Heart left ventricle (tissue), 16 donors: ENCODE data around the gene C1QTNF1. TPM values are rescaled to one million over a fixed set of nuclear protein-coding genes. Genes with fewer than 3 reads are reported as not detected.

ENCODE experiments used
- ATAC-seq, 4 donors: fragments of 200-7000 bp; cut with Tn5 transposase; one replicate each; pipeline ENCODE4 v1.9.1; 2020 to 2022; ENCODE audit warnings: moderate library complexity in 4 of 4, mild to moderate bottlenecking in 3 of 4, moderate number of reproducible peaks in 1 of 4
- DNase-seq, 5 donors: peaks; one replicate each; pipeline ENCODE4 v3.0.0-alpha.2; 2020
- H3K27ac ChIP-seq, 12 donors: fragments of 200-600 bp; sonication (generic) in 4 of 12; one replicate each; pipeline versions ENCODE4 v1.5.0 to v1.8.0; 2016 to 2022; ENCODE audit warnings: mild to moderate bottlenecking in 2 of 12
- H3K27me3 ChIP-seq, 9 donors: fragments of 200-600 bp; sonication (generic) in 2 of 9; one replicate each; pipeline versions ENCODE4 v1.5.1 to v1.8.0; 2016 to 2022; ENCODE audit warnings: mild to moderate bottlenecking in 3 of 9
- H3K36me3 ChIP-seq, 9 donors: fragments of 200-600 bp; sonication (generic) in 2 of 9; one replicate each; pipeline versions ENCODE4 v1.5.0 to v1.8.0; 2018 to 2022; ENCODE audit warnings: mild to moderate bottlenecking in 2 of 9
- H3K4me1 ChIP-seq, 12 donors: fragments of 200-600 bp; sonication (generic) in 4 of 12; one replicate each; pipeline versions ENCODE4 v1.5.0 to v1.8.0; 2016 to 2022; ENCODE audit warnings: mild to moderate bottlenecking in 3 of 12
- H3K4me3 ChIP-seq, 12 donors: fragments of 200-600 bp; sonication (generic) in 4 of 12; one replicate each; pipeline versions ENCODE4 v1.5.0 to v1.8.0; 2017 to 2022; ENCODE audit warnings: mild to moderate bottlenecking in 9 of 12, moderate library complexity in 4 of 12
- H3K9me3 ChIP-seq, 12 donors: fragments of 200-600 bp; sonication (generic) in 4 of 12; one replicate each; pipeline versions ENCODE4 v1.5.0 to v1.8.0; 2016 to 2022; ENCODE audit warnings: mild to moderate bottlenecking in 1 of 12
- CTCF ChIP-seq, 12 donors: fragments of 200-600 bp; sonication (generic) in 4 of 12; IDR thresholded peaks; one replicate each; pipeline versions ENCODE4 v1.5.0 to v1.8.0; 2018 to 2022; ENCODE audit warnings: antibody characterized with exemption in 12 of 12, mild to moderate bottlenecking in 5 of 12
- POLR2A ChIP-seq, 2 donors: fragments of 450-650 bp; IDR thresholded peaks; one replicate each; pipeline ENCODE4 v1.6.1; 2017; ENCODE audit warnings: antibody characterized with exemption in 2 of 2, mild to moderate bottlenecking in 2 of 2, moderate library complexity in 2 of 2
- WGBS, 4 donors: extraction: QIAGEN DNeasy Blood & Tissue Kit in 2 of 4; methylation state at CpG; one replicate each; pipeline versions ENCODE4 v1.1.5 to v1.1.7; 2013 to 2018; 5-methylcytosine and 5-hydroxymethylcytosine counted together
- intact Hi-C, 10 donors: fragments of 100-400 bp; cut with DNase I; formaldehyde crosslinking; loops; one replicate each; pipeline versions ENCODE4 v1.11.1 to v1.14.2; 2022
- polyA plus RNA-seq, 2 donors: library from polyadenylated mRNA; stranded (reverse); fragments of 200-250 nt; gene quantifications; one replicate each; pipeline ENCODE4 v1.2.3, GENCODE V29; 2013
- total RNA-seq, 9 donors: library from RNA; depleted of rRNA in 2 of 9; stranded (reverse); fragments of >200 nt in 2 of 9; fragmentation: NEBNext Ultra II Directional in 3 of 9; extraction: Animal tissue kit (Norgen Biotek cat#: 25700) in 3 of 9; gene quantifications; one replicate each; pipeline versions ENCODE4 v1.1.0 to v1.2.4, GENCODE V29; 2016 to 2023
- donor health status: ischemic (EF 13 %, LVEDD 7.1; RV severe dilation, severe dysfunction).
- donor health status: healthy with polysubstance abuse.
- donor health status: DM: no; HTN: yes; CAD: no.
- donor health status: DM: no; HTN: no; CAD: no.
- donor health status: ischemic (EF 25% LVEDD 6.9; RV normal size, moderate dysfunction).
- donor health status: ischemic (EF 25% LVEDD 5.7; RV mildly dilated, moderate dysfunction).
- donor health status: healthy.
- donor health status: DM: yes; HTN: yes; CAD: no.
- donor health status: ischemic (EF 35%, LVEDD 5.7; RV mildly dilated, moderate dysfunction).
- donor health status: nonischemic (EF 11% LVEDD 7.7; RV severe dilation, severe dysfunction).
- donor health status: DM: yes; HTN: yes; CAD: no.
- donor health status: PGD.
- donor health status: ischemic (EF 29% LVEDD 5.4; RV normal size, mild dysfunction).
- donor health status: nonischemic (EF 23%, LVEDD 6.1; RV moderate dilation, normal function).

Gene C1QTNF1
- total and polyA plus RNA-seq, 11 donors, result 37.0 to 406 (median 85.5) TPM

- DNase-seq (no peak), ATAC-seq (peak in 3 of 4 donors; percentile 2 to 16 (median 10))
- no peaks in the 10 kb centered on the region for H3K27me3 ChIP-seq
- H3K4me3 ChIP-seq, result peak overlapping the region; percentile 48 to 99 (median 86)
- no peak for TF ChIP-seq POLR2A (IDR thresholded peaks at IDR 0.05)
- TF ChIP-seq CTCF (IDR thresholded peaks at IDR 0.05), result no peak
- intact Hi-C loops, result loop anchor here in 2 of 10 donors (2.0 to 5.0 kb wide), 3 partner anchors 29 to 53 kb away; partner anchors contain the start of gene C1QTNF1 (in 2 of the 2)
- H3K27ac ChIP-seq, result peak overlapping the region; percentile 67 to 96 (median 90)
- 2 to 6% (median 4%) methylated on average over 6 of the region's 6 CpGs for whole genome bisulfite sequencing, 4 donors
- H3K9me3 ChIP-seq, result no peaks in the 10 kb centered on the region
- peaks cover 0 to 32% (median 30%) of the 10 kb centered on the region in 9 donors for H3K36me3 ChIP-seq
- H3K4me1 ChIP-seq, result peaks cover 0 to 25% (median 14%) of the 10 kb centered on the region in 12 donors
These were observed 51.4 kb downstream of the C1QTNF1 start for GRCh38 chr17:79075446-79075750.

GRCh38 chr17:79075861-79076406 lies 52.0 kb downstream of the C1QTNF1 start:
- Histone ChIP-seq H3K9me3 (no peaks in the 10 kb centered on the region), H3K4me3 (peak overlapping the region; percentile 48 to 99 (median 86)), H3K4me1 (peaks cover 0 to 25% (median 14%) of the 10 kb centered on the region in 12 donors), H3K27ac (peak overlapping the region in 9 of 12 donors; percentile 67 to 96 (median 87)), H3K27me3 (no peaks in the 10 kb centered on the region), H3K36me3 (peaks cover 0 to 38% (median 36%) of the 10 kb centered on the region in 9 donors)
- intact Hi-C loops, result loop anchor here in 2 of 10 donors (2.0 to 5.0 kb wide), 3 partner anchors 29 to 54 kb away; partner anchors contain the start of gene C1QTNF1 (in 2 of the 2)
- DNase-seq (no peak), ATAC-seq (no peak)
- TF ChIP-seq CTCF (IDR thresholded peaks at IDR 0.05), result no peak
- no peak for TF ChIP-seq POLR2A (IDR thresholded peaks at IDR 0.05)
- 72 to 83% (median 74%) methylated on average over 9 of the region's 9 CpGs for WGBS, 4 donors

- ATAC-seq, result no peak
- H3K4me3 ChIP-seq, result no peak overlapping the region
- peak in 1 of 5 donors; percentile 18 for DNase-seq
- H3K27ac ChIP-seq, result no peak overlapping the region
- H3K9me3 ChIP-seq, result no peaks in the 10 kb centered on the region
- no peak for TF ChIP-seq CTCF (IDR thresholded peaks at IDR 0.05)
- no peak for TF ChIP-seq POLR2A (IDR thresholded peaks at IDR 0.05)
- no peaks in the 10 kb centered on the region for H3K27me3 ChIP-seq
- peaks cover 0 to 51% (median 45%) of the 10 kb centered on the region in 9 donors for H3K36me3 ChIP-seq
- H3K4me1 ChIP-seq, result peaks cover 0 to 31% (median 21%) of the 10 kb centered on the region in 12 donors
- 87 to 91% (median 88%) methylated on average over 12 of the region's 12 CpGs for WGBS, 4 donors
- intact Hi-C loops, result loop anchor here in 1 of 10 donors (5.0 kb wide), 1 partner anchor 55 kb away; the partner anchor contains the start of gene C1QTNF1
These were observed 53.6 kb downstream of the C1QTNF1 start for GRCh38 chr17:79077587-79077986.

- intact Hi-C loops, result loop anchor here in 1 of 10 donors (5.0 kb wide), 1 partner anchor 56 kb away; the partner anchor contains the start of gene C1QTNF1
- peaks cover 0 to 59% (median 53%) of the 10 kb centered on the region in 9 donors for H3K36me3 ChIP-seq
These were observed 54.7 kb downstream of the C1QTNF1 start for GRCh38 chr17:79078476-79079190.

More at GRCh38 chr17:79078476-79079190, 54.7 kb downstream of the C1QTNF1 start:
- ATAC-seq, result no peak
- no peak for TF ChIP-seq CTCF (IDR thresholded peaks at IDR 0.05)
- no peak for TF ChIP-seq POLR2A (IDR thresholded peaks at IDR 0.05)
- H3K27ac ChIP-seq, result no peak overlapping the region
- peak in 1 of 5 donors; percentile 42 for DNase-seq
- 90 to 98% (median 95%) methylated on average over 21 of the region's 21 CpGs for WGBS, 4 donors
- H3K4me1 ChIP-seq, result peaks cover 0 to 37% (median 23%) of the 10 kb centered on the region in 12 donors
- no peaks in the 10 kb centered on the region for H3K9me3 ChIP-seq
- H3K27me3 ChIP-seq, result no peaks in the 10 kb centered on the region
- no peak overlapping the region for H3K4me3 ChIP-seq
